Osteocyte (in vitro differentiated cells): ENCODE measurements around the gene SMCHD1. TPM values are rescaled to one million over a fixed set of nuclear protein-coding genes. Genes with fewer than 3 reads are reported as not detected.
"Not testable (repeated sequence)": the region's sequence is repeated elsewhere in the genome, so short reads cannot be mapped to it uniquely, and the experiment has no call there.

Source experiments
- DNase-seq: peaks from one replicate; pipeline ENCODE4 v3.0.0; 2021; ENCODE audit warnings: mixed read lengths; ENCODE audit not compliant: unreplicated experiment; ENCODE audit errors: extremely low spot score
- H3K27ac Mint-ChIP-seq: one replicate; pipeline ENCODE4 v1.8.0; 2021; ENCODE audit warnings: mild to moderate bottlenecking, mixed read lengths; ENCODE audit not compliant: unreplicated experiment
- H3K27me3 Mint-ChIP-seq: one replicate; pipeline ENCODE4 v1.8.0; 2021; ENCODE audit warnings: mixed read lengths; ENCODE audit not compliant: unreplicated experiment
- H3K36me3 Mint-ChIP-seq: one replicate; pipeline ENCODE4 v1.8.0; 2021; ENCODE audit warnings: mixed read lengths; ENCODE audit not compliant: unreplicated experiment
- H3K4me1 Mint-ChIP-seq: one replicate; pipeline ENCODE4 v1.8.0; 2021; ENCODE audit warnings: mixed read lengths; ENCODE audit not compliant: unreplicated experiment
- H3K4me3 Mint-ChIP-seq: one replicate; pipeline ENCODE4 v1.8.0; 2021; ENCODE audit warnings: mild to moderate bottlenecking, moderate library complexity, mixed read lengths; ENCODE audit not compliant: unreplicated experiment
- H3K9me3 Mint-ChIP-seq: one replicate; pipeline ENCODE4 v1.8.0; 2021; ENCODE audit warnings: mixed read lengths; ENCODE audit not compliant: unreplicated experiment
- CTCF ChIP-seq: fragments of 200-600 bp; sonication (generic); IDR thresholded peaks from 2 replicates; pipeline ENCODE4 v1.5.0; 2021; ENCODE audit warnings: antibody characterized with exemption, mild to moderate bottlenecking, moderate library complexity
- total RNA-seq: library from RNA; stranded (reverse); gene quantifications from 2 replicates; pipeline ENCODE4 v1.2.1, GENCODE V29; 2021

SMCHD1 gene
- total RNA-seq, 1 donor from 2014 or later: 58.1 TPM

GRCh38 chr18:2792395-2792794 is 136.9 kb downstream of the SMCHD1 start:
- DNase-seq: no peak
- H3K4me1 Mint-ChIP-seq: no peaks in the 10 kb centered on the region
- no peak for TF ChIP-seq CTCF

GRCh38 chr18:2794159-2794558 is 138.6 kb downstream of the SMCHD1 start:
- no peak overlapping the region for H3K27ac Mint-ChIP-seq
- H3K4me1 Mint-ChIP-seq: no peaks in the 10 kb centered on the region
- no peak overlapping the region for H3K4me3 Mint-ChIP-seq
- no peaks in the 10 kb centered on the region for H3K27me3 Mint-ChIP-seq
- peaks cover 42% of the 10 kb centered on the region for H3K36me3 Mint-ChIP-seq
- no peaks in the 10 kb centered on the region for H3K9me3 Mint-ChIP-seq
- DNase-seq: no peak
- TF ChIP-seq CTCF: no peak

More at GRCh38 chr18:2792395-2792794, 136.9 kb downstream of the SMCHD1 start:
- peaks cover 38% of the 10 kb centered on the region for H3K36me3 Mint-ChIP-seq
- H3K4me3 Mint-ChIP-seq: no peak overlapping the region
- H3K27me3 Mint-ChIP-seq: no peaks in the 10 kb centered on the region
- H3K9me3 Mint-ChIP-seq: no peaks in the 10 kb centered on the region
- no peak overlapping the region for H3K27ac Mint-ChIP-seq

- Mint-ChIP-seq H3K36me3 (peaks cover 52% of the 10 kb centered on the region), H3K4me3 (no peak overlapping the region), H3K4me1 (no peaks in the 10 kb centered on the region), H3K9me3 (no peaks in the 10 kb centered on the region), H3K27me3 (no peaks in the 10 kb centered on the region), H3K27ac (no peak overlapping the region)
- TF ChIP-seq CTCF: no peak
- no peak for DNase-seq
Measured at GRCh38 chr18:2797951-2798350, 142.4 kb downstream of the SMCHD1 start.

GRCh38 chr18:2799369-2799768 is 143.8 kb downstream of the SMCHD1 start:
- no peak overlapping the region for H3K27ac Mint-ChIP-seq
- TF ChIP-seq CTCF: no peak
- no peak overlapping the region for H3K4me3 Mint-ChIP-seq
- H3K4me1 Mint-ChIP-seq: no peaks in the 10 kb centered on the region
- no peaks in the 10 kb centered on the region for H3K27me3 Mint-ChIP-seq
- H3K9me3 Mint-ChIP-seq: no peaks in the 10 kb centered on the region
- peaks cover 50% of the 10 kb centered on the region for H3K36me3 Mint-ChIP-seq
- no peak for DNase-seq

- Mint-ChIP-seq H3K9me3 (peaks cover 10% of the 10 kb centered on the region), H3K27me3 (no peaks in the 10 kb centered on the region), H3K27ac (peak overlapping the region; percentile 71), H3K36me3 (peaks cover 5% of the 10 kb centered on the region), H3K4me3 (no peak overlapping the region), H3K4me1 (peaks cover 19% of the 10 kb centered on the region)
- DNase-seq: no peak
- TF ChIP-seq CTCF: no peak
Measured at GRCh38 chr18:2805970-2806943, 150.7 kb downstream of the SMCHD1 start.

- H3K36me3 Mint-ChIP-seq, DNase-seq, H3K27ac Mint-ChIP-seq, H3K27me3 Mint-ChIP-seq, H3K4me3 Mint-ChIP-seq: not testable (repeated sequence)
- Mint-ChIP-seq H3K4me1 (peaks cover 19% of the 10 kb centered on the region), H3K9me3 (peaks cover 23% of the 10 kb centered on the region)
Measured at GRCh38 chr18:2808640-2809039, 153.1 kb downstream of the SMCHD1 start.

- not testable (repeated sequence) for H3K4me3 Mint-ChIP-seq, H3K36me3 Mint-ChIP-seq, H3K27me3 Mint-ChIP-seq, H3K27ac Mint-ChIP-seq, DNase-seq
- Mint-ChIP-seq H3K4me1 (peaks cover 19% of the 10 kb centered on the region), H3K9me3 (peaks cover 30% of the 10 kb centered on the region)
Measured at GRCh38 chr18:2809666-2810183, 154.2 kb downstream of the SMCHD1 start.
